HL-60 (cell line): ENCODE results near the gene MECR.

ENCODE experiments used
- CTCF ChIP-seq: IDR thresholded peaks from one replicate; pipeline ENCODE4 v1.5.1; 2011; ENCODE audit warnings: low read length, control low read depth, inconsistent platforms; ENCODE audit not compliant: insufficient read depth
- POLR2AphosphoS5 ChIP-seq: IDR thresholded peaks from 2 replicates; pipeline ENCODE4 v1.6.1; 2012; ENCODE audit warnings: low read depth
- REST ChIP-seq: IDR thresholded peaks from 2 replicates; pipeline ENCODE4 v1.6.1; 2012; ENCODE audit warnings: low read depth; ENCODE audit not compliant: insufficient replicate concordance

- TF ChIP-seq CTCF (no peak), POLR2AphosphoS5 (no peak), REST (no peak)
These were observed 47.4 kb downstream of the MECR start for GRCh38 chr1:29183287-29183686.
